22Rv1 (cell line): ENCODE measurements around the gene GLP2R.

ENCODE experiments used
- ZFX ChIP-seq: fragments of 450-650 bp; IDR thresholded peaks from 2 replicates; pipeline ENCODE4 v1.6.1; 2017; ENCODE audit warnings: antibody characterized with exemption, borderline replicate concordance
- TF ChIP-seq, protein P1 (sequence below): fragments of 450-650 bp; IDR thresholded peaks from 2 replicates; pipeline ENCODE4 v1.5.1; 2017; ENCODE audit warnings: mild to moderate bottlenecking

DNA sequence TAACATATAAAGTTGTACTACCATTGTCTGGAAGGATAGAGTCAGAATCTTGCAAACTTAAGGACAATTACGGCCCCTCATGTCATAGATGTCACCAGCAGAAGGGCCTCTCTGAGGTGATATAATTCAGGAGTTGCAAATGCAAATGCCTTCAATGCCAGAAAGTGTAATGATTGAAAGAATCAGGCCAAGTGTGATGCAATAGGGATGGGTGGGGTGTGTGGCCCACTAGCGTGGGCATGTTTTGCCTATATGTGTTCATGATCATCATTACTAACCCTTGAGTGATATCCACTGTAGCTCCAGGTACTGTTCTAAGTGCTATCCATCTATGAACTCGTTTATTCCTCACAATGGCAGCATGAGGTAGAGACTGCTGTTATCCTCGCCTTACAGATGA, 35.4 kb upstream of the GLP2R start:
- TF ChIP-seq, protein P1, sequence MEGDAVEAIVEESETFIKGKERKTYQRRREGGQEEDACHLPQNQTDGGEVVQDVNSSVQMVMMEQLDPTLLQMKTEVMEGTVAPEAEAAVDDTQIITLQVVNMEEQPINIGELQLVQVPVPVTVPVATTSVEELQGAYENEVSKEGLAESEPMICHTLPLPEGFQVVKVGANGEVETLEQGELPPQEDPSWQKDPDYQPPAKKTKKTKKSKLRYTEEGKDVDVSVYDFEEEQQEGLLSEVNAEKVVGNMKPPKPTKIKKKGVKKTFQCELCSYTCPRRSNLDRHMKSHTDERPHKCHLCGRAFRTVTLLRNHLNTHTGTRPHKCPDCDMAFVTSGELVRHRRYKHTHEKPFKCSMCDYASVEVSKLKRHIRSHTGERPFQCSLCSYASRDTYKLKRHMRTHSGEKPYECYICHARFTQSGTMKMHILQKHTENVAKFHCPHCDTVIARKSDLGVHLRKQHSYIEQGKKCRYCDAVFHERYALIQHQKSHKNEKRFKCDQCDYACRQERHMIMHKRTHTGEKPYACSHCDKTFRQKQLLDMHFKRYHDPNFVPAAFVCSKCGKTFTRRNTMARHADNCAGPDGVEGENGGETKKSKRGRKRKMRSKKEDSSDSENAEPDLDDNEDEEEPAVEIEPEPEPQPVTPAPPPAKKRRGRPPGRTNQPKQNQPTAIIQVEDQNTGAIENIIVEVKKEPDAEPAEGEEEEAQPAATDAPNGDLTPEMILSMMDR, result no peak
- TF ChIP-seq ZFX, result no peak
